GM12891 (cell line): ENCODE measurements around the gene EVI5.

Experiments
- POLR2A ChIP-seq: IDR thresholded peaks from 2 replicates; pipeline ENCODE4 v1.6.1; 2011; ENCODE audit warnings: low read depth, low read length, control low read depth
- POLR2AphosphoS5 ChIP-seq: IDR thresholded peaks from 2 replicates; pipeline ENCODE4 v1.6.1; 2011; ENCODE audit warnings: low read depth, low read length, control low read depth
- TAF1 ChIP-seq: IDR thresholded peaks from 2 replicates; pipeline ENCODE4 v1.6.1; 2011; ENCODE audit warnings: low read depth, low read length, control low read depth

DNA sequence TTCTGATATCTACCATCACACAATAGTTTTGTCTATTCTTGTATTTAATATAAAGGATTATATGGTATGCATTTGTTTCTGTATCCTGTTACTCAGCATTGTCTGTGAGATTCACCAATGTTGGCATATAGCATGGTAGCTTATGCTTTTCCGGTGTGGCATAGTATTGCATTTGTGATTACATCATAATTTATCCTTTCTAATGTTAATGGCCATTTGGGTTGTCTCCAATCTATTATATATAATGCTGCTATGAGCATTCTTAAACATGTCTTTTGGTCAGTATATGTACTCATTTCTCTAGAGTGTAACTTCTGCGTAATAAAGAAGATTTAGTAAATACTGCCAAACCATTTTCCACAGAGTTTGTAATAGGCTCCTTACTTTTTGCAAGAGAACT, 257.2 kb downstream of the EVI5 start:
- no peak for TF ChIP-seq POLR2A
- no peak for TF ChIP-seq POLR2AphosphoS5
- no peak for TF ChIP-seq TAF1
